Activated T-cell treated with anti-CD3 and anti-CD28 coated beads, Interleukin-2, amount 50 U/mL, for 48 hours (primary cell): ENCODE data around the gene TJP2.
"Not testable (repeated sequence)": the region's sequence is repeated elsewhere in the genome, so short reads cannot be mapped to it uniquely, and the experiment has no call there.

Experiments
- DNase-seq, 2 experiments: peaks; one replicate each; pipeline ENCODE4 v3.0.0-alpha.2; 2020

Gene TJP2

GRCh38 chr9:69297300-69297980 is 123.4 kb downstream of the TJP2 start:
- DNase-seq, result no peak

- DNase-seq, result no peak
Observed at GRCh38 chr9:69299315-69299714, 125.2 kb downstream of the TJP2 start.

GRCh38 chr9:69299826-69300225 is 125.7 kb downstream of the TJP2 start:
- no peak for DNase-seq

GRCh38 chr9:69303331-69303730 is 129.3 kb downstream of the TJP2 start:
- no peak for DNase-seq

- not testable (repeated sequence) for DNase-seq
Observed at GRCh38 chr9:69306895-69307445, 132.9 kb downstream of the TJP2 start.

- no peak for DNase-seq
Observed at GRCh38 chr9:69307446-69308205, 133.5 kb downstream of the TJP2 start.

GRCh38 chr9:69308206-69308931 is 134.3 kb downstream of the TJP2 start:
- no peak for DNase-seq

GRCh38 chr9:69313175-69313574 is 139.1 kb downstream of the TJP2 start:
- no peak for DNase-seq

- no peak for DNase-seq
Observed at GRCh38 chr9:69314547-69314946, 140.5 kb downstream of the TJP2 start.

- no peak for DNase-seq
Observed at GRCh38 chr9:69317081-69317480, 143.0 kb downstream of the TJP2 start.

GRCh38 chr9:69317894-69318293 is 143.8 kb downstream of the TJP2 start:
- peak; percentile 55 to 59 for DNase-seq

- no peak for DNase-seq
Observed at GRCh38 chr9:69319324-69320025, 145.4 kb downstream of the TJP2 start.

- no peak for DNase-seq
Observed at GRCh38 chr9:69322256-69322655, 148.2 kb downstream of the TJP2 start.

- no peak for DNase-seq
Observed at GRCh38 chr9:69323861-69324260, 149.8 kb downstream of the TJP2 start.
